HG03575 (cell line): ENCODE data around the gene THOC7.

Experiments used
- ATAC-seq: cut with Tn5 transposase; IDR thresholded peaks from one replicate; pipeline ENCODE4 v1.9.1; 2021; ENCODE audit not compliant: unreplicated experiment, insufficient number of reproducible peaks, low FRiP score; ENCODE audit errors: extremely low read depth

Gene THOC7

DNA sequence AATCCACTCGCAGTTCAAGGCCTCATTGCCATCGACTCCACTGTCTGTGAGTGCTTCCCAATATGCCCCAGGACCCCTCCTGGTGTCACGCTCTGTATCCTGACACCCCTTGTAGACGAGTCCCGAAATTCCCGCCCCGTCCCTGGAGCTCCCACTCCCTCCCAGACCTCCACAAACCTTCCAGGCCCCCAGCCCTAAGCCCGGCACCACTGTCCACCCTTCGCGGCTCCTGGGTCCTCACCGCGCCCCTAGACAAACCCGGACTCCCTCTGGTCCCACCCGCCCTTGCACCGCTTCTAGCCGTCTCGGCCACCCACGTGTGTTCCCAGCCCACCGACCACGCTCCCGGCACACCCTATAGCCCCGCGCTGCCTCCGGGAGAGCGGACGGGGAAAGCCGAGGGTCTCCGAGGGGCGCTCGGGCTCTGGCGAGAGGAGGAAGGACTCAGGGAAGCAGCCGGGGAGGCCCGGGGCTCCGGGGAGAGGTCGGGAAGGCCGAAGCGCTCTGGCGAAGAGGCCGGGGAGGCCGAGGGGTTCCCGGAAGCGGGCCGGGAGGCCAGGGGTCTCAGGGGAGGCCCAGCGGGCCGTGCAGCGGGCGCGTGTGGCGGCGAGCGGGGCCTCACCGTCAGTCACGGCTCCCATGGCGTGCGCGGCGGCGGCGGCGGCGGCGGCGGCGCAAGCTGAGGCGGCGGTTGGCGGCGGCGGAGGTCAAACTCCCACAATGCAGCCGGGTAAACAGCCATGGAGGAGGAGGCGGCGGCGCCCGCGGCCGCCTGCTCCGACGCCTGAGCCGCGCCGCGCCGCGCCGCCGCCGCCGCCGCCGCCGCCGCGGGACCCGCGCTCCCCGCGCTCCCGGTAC, at the start of gene THOC7, which contains the start of gene ATXN7:
Gene THOC7, minus strand, starts transcription at position 656 of the 858 bp plus-strand sequence. Its CDS starts 15 bp downstream, at position 641.
Gene ATXN7, plus strand, starts transcription at position 718 of the 858 bp plus-strand sequence. CDS start 48,732 bp downstream, outside the sequence.
- ATAC-seq = no peak

DNA sequence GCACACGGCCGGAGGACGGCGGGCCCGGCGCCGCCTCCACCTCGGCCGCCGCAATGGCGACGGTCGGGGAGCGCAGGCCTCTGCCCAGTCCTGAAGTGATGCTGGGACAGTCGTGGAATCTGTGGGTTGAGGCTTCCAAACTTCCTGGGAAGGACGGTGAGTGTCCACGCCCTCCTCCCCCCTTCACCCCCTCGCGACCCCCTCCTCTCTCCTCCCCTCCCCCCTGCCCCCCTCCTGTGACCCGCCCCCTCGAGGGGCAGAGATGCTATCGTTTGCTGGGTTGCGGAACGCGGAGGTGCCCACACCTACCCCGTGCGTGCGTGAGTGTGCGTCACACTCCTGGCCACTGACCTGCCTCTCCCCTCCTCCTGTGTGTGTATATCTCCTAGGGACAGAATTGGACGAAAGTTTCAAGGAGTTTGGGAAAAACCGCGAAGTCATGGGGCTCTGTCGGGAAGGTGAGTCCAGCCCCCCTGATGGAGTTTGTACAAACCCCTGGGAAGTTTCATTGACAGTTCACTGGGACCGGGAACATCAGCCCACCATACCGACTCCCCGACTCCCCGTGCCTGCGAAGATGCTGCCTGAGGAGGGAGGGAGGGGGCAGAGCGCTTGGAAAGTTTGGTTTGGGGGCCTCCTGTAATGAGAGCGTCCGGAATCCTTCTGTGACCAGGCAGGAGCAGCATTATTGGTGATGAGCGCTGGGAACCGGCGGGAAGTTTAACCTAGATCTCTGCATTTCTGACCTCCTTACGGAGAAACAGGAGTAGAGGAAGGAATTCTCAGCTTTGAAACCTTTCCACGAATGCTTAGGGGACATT, 49.4 kb upstream of the THOC7 start:
- no peak for ATAC-seq

DNA sequence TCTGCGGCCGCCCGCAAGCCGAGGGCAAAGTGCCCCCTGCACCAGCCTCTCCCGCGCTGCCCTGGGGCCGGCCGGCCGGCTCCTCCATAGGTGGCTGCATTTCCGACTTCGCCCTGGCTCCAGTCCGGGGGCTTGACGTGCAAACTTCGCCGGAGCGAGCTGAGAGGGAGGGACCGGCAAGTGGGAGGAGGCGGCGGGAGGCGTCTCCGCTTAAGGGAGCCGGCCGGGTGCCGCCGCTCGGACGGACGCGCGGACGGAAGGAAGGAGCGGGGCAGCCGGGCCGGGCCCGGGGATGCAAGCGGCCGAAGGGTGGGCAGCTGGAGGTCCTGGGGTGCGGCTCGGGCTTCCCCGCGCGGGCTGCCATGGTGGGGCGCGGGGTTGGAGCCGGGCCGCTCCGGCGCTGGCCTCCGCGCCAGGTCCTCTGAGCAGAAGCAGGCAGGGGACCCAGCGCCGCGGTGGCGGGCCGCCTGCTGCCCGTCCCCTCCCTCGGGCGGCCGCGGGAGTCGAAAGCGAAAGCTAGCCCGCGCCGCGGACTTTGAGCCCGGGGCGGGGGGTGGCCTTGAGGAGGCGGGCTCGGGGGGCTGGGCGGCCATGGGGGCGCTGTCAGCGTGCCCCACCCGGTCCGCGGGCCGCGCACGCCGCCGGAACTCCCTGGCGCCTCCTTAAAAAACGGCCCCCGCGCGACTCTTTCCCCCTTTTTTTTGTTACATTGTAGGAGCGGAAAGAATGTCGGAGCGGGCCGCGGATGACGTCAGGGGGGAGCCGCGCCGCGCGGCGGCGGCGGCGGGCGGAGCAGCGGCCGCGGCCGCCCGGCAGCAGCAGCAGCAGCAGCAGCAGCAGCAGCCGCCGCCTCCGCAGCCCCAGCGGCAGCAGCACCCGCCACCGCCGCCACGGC, 48.5 kb upstream of the THOC7 start, which contains the start of gene SCAANT1:
Gene SCAANT1, minus strand, starts transcription at position 511 of the 895 bp plus-strand sequence.
- ATAC-seq = peak; percentile 42

DNA sequence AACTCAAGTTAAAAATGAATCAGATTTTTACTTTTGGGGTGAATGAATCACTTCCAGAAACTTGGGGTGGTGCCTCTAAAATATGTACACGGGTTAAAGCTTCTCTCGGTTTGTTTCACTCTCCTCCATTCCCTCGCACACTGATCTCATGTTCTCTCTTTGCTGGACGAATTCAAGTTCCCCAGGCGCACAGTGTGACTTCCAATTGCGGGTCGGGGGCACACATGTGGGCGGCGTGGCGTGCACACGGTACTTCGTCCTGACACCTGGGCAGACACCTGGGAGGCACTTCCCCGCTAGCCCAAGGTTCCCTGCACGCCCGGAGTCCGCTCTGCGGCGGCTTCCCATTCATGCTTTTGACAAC, 47.9 kb upstream of the THOC7 start:
- peak; percentile 5 for ATAC-seq

DNA sequence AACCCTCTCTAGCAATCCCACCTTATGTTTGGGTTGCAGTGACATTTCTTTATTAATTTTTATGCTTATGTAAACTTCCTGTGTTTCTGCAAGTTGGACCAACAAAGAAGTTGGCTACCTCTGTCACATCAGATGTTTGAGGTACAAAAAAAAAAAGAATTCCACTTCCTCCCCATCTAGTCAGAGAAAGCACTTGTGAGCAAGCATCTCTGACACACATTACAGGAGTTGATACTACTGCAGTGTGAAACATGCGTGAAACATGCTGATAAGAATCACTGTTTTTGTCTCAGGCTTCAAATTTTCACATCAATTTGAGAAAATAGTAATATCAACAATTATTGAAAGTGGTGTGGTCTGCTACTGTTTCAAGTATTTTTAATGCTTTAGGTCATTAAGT, 47.3 kb upstream of the THOC7 start:
- no peak for ATAC-seq

DNA sequence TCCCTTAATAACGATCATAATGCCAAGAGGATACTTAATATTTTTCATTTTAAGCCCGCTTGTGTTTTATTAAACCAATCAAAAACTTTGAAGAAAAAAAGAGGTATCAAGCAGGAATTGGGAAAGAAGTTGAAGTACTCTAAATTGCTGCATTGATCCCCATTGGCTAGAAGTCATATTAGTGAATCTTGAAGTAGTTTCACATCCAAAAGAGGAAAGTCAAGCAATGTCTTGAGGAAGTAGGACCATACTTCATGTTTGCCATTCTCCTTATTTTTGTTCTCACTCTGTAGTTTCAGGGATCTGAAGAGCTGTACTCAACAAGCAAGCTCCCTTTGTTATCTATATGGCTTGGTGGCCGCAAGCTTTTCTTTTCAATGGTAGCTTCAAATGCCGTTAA, 46.4 kb upstream of the THOC7 start:
- ATAC-seq = no peak

DNA sequence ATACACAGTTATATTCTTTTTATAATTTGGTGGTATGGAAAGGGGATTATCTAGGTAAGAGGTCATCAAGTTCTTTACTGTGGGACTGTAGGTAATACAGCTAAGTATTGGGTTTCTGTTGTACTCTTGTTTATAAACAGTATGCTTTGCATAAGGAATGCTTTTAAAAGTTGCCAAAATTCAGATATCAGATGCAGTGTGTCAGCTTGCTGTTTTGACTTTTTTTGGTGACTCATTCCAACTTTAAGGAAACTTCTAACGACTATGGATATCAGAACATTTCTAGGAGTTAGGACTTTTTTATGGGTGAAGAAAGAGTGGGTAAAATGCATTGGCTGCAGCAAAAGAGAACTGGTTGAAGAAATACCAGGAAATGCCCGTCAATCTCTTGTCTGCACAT, 45.8 kb upstream of the THOC7 start:
- ATAC-seq = no peak

DNA sequence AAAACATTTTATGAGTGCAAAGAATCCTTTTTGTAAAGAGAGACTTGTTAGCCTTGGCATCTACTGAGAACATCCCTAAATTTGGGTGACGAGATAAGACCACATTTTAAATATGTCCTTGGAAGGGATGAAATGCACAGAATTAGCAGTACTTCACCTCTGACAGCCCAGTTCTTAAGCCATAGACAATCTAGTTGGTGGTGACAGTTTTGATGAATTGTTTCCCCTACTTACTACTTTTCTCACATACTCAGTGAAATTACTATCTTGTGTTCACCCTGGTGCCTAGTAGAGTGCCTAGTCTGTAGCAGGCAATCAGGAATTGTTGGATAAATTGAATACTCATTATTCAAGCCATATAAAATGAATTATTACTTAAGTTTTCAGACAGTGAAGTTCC, 45.2 kb upstream of the THOC7 start:
- no peak for ATAC-seq

DNA sequence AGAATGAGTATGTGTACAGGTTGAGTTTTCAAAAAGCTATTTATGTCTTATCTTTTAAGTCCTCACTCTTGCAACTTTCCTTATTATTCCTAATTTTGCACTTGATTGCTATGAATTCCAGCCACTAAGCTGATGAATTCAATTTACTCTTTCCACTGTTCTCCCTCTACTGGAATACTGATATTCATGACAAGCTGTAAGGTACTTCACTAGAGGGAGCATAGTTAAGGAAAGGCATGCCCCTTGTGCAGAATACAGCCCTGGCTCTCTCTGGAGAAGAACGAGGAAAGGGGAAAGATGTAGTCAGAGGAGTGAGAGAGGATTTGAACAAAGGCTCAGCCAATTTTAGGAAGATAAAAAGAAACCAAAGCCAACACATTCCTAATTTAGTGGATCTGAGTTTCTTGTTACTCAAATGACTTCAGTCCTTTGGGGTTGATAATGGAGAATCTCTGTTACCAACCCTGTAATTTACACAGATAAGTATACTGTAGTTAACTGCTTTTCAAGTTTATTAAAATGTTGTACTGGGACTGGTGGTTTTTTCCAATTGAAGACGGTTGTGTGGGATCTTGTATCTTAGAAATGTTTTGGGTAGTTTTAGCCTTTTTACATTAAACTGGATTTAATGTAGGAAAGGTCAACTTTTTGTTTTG, 44.6 kb upstream of the THOC7 start:
- ATAC-seq = no peak

DNA sequence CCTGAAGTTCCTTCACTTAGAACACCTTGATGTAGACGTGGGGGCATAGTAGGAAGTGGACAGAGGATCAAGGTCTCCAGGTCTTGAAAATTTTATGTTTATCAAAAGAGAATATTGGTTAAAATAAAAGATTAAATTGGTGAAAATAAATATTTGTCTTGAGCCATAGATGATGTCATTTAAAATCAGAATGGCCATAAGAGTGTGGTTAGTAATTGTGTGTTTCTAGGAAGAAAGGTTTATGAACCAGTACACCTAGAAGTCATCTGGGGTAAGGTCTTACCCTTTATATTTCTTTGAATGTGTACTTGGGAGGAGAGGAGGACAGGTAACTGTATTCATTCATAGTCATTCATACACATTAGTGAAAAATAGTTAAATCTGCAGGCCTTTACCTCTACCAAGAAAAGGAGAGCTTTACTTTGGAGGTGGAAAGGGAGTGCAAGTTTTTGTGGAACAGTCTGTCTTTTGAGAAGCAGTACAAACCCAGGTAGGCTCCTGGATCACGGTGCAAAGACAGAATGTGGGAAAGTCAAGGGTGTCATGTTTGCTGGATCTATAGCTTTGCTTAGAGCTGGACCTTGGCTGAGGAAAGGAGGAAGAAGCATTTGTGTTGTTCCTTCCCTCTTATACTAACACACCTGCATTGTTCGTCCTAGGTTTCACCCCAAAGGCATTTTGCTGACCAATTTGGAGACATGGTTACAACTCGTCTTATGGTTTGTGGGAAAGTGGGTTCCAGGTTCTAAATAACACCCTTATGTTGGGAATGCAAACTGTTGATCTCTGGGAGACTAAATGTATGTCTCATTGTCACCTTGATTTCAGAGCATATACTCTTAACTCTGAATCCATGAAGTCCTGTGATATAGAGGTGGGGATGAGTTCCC, 42.4 kb upstream of the THOC7 start:
- no peak for ATAC-seq

DNA sequence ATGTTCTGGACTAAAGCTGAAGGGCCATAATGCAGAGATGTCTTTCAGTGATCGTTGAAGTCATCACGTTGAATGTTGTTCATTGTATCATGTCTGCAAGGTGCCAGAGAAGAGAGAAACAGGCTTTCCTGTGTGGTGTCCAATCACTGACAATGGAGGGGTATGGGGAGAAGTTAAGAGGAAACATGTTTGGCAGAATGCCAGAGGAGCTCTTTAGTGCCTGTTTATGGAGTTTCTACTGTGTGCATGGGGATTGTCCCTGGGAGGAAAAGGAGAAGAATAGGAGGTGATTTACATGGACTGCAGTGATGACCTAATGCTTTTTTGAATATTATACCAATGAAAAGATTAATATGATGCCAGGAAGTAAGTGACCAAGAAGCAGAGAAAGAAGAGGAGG, 36.9 kb upstream of the THOC7 start:
- no peak for ATAC-seq

DNA sequence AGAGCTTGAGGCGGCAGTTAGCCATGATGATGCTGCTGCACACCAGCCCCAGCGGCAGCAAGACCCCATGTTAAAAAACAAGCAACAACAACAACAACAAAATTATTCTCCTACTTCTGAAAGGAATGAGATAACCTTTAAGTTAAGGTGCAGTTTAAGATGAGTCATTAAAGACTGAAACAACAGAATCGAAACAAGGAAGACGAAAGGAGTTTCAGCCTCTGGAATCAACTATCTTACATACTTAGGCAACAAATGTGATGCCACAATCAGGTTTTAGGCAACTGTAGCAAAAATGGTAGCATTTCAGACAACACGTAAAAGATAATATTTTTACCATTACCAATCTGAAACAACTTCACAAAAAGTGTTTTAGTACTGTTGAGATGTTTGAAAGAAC, 36.4 kb upstream of the THOC7 start:
- ATAC-seq = no peak

DNA sequence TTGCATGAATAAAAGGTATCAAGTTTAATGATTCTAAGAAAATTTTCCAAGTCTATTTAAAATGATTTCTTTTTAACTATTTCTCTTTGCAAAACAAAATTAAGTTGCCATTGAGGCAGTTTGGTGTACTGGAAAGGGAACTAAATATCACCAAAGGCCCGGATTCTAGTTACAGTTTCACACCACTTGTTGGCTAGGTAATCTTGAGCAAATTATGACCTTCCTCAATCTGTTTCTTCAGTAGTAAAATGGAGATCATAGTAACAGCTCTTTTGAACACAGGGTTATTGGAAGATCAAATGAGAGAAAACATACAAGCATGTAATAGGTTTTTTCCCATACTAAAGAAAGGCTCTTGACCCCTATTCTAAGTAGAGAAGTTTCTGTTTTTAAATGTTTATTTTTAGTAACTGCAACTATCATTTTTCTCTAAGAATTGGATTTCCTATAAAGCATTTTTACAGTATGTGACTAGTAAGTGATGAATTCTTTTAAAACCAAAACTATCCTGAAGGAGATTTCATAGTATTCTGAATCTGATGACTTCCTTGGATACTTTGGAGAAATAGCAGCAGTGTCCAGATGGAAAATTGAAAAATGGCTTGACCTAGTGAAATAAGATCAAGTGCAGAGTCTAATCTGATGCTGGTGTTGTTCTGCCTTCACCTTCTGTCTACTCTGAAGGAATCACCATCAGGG, 32.9 kb upstream of the THOC7 start:
- no peak for ATAC-seq

DNA sequence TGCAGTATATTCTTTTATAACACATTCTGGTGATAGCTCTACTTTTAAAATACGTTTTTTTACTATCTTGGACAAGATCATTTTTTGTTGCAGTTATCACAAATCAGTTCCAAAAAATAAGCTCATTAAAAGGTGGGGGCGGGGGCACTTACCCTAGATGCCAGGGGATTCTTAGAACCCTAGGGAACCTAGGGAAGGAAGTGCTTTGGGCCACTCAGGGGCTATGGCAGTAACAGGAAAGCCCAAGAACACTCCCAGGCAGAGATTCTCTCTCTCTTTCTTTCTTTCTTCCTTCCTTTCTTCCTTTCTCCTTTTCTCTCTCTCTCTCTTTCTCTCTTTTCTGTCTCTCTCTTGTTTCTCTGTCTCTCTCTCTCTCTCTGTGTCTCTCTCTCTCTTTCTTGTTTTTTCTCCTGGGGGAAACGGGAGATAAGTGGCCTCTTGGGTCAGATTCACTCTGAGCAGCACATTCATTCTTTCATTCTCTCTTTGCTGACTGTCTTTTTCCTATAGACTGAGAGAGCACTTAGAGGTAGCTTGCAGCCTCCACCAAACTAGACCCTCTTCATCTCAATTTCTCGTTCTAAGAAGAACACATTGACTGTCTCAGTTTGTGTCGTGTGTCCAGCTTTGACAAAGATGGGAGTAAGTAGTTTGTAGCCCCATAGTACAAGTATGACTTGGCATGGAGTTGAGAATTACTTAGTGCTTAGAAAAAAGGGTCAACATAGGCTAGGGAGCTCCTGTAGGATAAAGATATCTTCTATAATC, 32.0 kb upstream of the THOC7 start:
- no peak for ATAC-seq

DNA sequence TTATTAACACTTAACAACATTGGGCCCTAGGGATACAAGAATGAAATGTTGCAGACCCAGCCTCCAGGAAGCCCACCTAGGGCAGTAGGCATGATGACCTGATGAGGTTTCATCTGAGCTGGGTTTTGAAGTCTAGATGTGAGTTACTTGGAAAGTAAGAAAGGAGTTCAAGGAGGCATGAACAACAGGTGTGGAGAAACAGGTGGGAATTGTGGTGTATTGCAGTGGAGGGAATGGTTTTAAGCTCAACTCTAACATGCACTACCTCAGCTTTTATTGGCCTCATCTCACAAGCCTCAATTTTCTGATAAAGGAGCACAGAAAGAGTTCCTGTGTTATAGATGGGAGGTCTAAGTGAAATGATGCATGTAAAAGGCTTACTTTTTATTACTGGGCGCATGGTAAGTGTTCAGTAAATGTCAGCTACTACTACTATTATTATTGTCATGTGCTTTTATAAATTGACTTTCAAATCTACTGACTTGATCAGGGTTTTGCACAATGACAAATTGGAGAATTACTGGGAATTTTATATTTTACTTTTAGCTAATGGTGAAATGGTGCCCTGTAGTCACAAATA, 29.3 kb upstream of the THOC7 start:
- ATAC-seq = no peak

DNA sequence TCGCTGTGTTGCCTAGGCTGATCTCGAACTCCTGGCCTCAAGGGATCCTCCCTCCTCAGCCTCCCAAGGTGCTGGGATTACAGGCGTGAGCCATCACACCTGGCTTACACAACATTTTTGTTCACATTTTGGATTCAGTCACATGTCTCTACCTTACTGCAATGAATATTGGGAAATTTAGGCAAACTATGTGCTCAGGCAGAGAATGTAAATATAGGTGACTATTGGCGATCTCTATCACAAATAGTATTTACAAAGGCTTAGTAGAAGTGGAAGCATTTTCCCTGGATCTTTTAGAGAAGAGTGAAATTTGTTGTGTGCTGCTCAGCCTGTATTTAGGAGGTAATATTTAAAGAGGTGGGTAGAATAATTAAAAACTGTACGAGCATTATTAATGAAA, 27.9 kb upstream of the THOC7 start:
- no peak for ATAC-seq
